Measurements from ENCODE around the gene SP3.

The SP3 gene

DNA sequence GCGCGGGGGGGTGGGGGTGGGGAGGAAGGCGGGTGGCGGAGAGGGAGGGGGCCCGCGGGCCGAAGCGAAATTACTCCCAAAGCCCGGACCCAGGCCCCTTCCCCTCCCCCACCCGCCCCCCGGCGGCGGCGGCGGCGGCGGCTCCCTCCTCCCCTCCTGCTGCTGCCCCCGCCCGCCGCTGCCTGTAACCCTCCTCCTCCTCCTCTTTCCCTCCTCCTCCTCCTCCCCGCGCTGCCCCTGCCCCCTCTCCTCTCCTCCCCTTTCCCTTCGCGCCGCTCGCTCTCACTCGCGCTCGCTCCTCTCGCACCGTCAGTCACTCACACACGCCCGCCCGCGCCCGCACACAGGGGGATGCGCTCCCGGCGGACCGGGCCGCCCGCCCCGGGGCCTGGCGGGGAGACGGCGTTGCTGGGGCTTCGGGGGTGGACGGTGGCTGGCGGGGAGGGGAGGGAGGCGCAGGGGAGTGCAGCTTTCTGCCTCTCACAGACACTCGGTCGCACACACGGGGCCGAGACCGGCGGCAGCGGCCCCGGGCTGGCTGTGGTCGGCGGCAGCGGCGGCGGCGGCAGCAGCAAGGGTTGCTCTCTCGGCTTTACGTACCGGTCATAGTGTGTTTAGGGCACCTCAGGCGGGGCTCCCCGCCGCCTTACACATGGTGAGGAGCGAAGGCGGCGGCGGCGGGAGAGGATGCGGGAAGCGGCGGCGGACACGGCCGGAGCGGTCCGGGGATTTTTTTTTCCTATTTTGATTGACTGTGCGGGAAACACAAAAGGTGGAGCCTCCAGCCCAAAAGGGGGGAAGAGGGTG is 405 bp downstream of the SP3 start:
- DNase-seq: peak; percentile 94

DNA sequence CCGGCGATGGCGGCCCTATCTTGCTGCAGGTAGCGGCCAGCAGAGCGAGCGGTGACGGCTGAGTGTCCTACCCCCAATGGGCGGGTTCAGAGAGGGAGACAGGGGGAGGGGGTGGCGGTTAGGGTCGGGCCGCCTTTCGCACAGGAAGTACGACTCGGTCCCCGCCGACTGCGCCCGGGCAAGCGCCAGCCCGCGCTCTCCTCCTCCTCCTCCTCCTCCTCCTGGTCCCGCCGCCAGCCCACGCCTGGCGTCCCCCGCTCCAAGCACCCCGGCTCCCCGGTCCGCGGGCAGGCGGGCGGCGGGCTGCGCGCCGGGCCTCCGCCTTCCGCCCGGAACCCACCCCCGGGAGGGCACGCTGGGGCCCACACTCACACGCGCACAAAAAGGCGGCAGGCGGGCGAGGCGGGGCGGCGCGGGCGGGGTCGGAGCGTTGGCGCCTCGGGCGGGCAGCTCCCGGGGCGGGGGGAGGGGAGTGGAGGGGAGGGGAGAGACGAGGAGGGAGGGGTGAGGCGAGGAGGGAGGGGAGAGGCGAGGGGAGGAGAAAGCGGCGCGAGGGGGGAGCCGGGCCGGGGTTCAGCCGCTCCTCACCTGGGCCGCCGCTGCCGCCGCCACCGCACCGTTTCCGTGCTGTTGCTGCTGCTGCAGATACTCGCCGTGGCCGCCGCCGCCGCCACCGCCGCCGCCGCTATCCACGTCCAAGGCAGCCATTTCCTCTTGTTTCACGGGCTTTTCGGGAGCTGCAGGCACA is 1.2 kb downstream of the SP3 start:
- DNase-seq: peak; percentile 95

DNA sequence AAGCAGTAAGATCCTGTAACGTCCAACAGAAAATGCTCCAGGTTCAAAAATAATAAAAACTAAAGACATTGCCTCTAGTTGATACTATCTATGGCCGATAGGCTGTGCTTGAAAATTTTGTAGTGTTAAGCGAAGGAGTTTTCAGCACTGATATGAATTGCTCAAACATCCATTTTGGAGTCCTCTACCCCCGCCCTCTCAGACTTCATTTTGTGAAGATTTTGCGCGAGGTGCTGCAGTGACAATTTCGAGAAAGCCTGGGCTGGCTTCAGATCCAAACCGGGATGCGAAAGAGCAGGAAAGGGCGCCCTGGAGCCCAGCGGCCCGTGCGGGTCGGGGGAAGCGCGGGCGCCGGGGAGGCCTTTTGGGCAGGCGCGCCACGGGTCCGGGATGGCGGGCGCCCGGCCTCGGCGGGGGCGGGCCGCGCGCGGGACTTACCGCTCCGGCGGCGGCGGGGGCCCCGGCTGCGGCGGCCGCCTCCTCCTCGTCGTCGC is 1.8 kb downstream of the SP3 start:
- DNase-seq: peak; percentile 85

DNA sequence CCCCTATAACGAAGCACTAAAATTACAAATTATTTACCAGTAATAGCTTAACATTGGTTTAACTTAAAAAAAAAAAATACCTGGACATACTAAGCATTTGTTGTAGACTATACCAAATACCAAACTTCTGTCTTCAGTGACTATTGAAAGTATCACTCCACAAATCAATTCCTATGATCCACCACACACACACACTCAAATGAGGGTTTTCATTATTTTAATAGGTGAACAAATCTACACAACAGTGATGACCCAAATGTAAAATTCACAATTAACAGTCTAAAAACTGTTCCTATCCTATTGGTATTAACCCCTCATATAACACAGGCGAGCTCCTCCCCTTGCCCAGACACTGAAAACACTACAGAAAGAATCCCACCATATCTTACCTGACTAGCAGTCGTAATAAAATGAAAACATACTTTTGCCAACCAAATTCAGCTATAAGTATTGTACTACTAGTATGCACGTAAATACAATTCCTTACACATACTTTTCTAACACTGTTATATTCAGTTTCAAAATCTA is 2.5 kb downstream of the SP3 start:
- DNase-seq: peak; percentile 54

DNA sequence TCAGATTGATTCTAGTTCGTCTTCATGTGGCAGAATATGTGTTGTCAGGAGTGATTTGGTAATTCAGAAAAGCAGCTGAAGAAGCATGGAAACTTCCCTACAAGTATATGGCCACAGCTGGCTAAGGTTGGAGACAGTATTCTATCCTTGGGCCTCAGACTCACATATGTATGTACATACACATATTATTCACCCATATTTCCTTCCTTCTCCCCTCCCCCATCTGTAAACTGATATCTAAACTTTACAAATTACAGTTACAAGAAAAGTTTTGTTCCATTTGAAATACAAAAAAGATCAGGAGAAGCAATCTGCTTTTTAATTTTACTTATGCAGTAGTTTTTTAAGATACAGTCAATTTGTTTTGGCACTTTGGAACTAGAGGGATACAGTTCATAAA is 3.1 kb downstream of the SP3 start:
- DNase-seq: peak; percentile 48

DNA sequence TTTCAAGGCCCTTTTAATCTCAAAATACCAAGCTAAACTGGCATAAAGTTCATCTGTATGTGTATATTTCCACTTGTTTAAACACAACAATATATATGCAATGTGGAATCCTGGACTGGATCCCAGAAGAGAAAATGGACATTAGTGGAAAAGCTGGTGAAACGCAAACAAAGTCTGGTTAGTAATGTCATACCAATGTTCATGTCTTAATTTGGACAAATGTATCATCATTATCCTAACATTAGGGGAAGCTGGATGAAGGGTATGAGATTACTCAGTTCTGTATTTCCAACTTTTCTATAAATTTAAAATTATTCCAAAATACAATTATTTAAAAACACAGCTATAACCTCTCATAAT is 3.8 kb downstream of the SP3 start:
- DNase-seq: peak; percentile 34

DNA sequence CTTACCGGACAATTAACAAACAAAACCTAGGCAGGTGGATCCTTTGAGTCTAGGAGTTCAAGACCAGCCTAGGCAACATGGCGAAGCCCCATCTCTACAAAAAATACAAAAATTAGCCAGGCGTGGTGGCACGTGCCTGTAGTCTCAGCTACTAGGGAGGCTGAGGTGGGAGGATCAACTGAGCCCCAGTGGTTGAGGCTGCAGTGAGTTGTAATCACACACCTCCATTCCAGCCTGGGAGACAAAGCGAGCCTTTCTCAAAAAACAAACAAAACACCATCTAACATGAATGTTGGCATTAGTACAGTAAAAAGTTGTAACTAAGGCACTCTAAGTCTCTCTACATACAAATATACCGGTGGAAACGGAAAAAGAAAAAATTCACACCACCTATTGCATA is 5.3 kb downstream of the SP3 start:
- DNase-seq: no peak

DNA sequence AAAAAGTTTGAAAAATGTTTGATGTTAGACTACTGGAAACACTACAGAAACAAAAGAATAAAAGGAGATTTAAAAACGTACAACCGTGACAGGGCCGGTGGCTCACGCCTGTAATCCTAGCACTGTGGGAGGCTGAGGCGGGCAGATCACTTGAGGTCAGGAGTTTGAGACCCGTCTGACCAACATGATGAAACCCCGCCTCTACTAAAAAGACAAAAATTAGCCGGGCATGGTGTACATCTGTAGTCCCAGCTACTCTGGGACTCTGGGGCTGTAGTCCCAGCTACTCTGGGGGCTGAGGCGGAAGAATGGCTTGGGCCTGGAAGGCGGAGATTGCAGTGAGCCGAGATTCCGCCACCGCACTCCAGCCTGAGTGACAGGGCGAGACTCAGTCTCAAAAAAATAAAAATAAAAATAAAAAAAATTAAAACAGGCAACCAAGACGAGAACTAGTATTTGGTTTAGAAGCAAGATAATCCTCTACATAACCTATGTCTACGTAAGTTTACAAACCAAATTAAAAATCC is 5.8 kb downstream of the SP3 start:
- no peak for DNase-seq

DNA sequence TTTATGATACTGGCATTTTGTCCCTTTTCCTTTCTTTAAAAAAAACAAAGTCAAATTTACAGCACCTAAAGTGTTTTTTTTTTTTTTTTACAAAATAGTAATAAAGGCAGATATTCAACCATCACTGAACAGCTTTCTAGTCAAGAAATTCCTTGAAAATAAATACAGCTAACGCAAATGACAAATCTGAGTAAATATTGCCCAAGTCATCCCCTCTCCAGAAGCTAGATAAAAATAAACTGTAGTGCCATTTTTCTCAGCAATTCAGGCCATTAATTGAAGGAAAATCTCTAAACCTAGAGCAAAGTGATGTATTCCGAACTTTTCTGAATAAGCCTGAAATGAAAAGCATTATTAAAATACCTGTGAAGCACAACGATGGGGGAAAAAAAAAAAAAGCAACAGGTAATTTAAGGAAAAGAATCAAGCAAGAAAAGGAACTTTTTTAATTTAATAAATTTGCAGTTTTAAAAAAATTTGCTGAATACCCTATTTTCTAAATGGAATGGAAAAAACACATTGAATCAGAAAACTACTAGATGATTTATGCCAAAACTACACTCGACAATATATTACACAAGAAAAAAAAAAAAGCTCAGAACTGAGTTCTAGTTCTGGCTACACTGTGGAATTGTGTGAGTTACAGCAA is 6.9 kb downstream of the SP3 start:
- DNase-seq: no peak

DNA sequence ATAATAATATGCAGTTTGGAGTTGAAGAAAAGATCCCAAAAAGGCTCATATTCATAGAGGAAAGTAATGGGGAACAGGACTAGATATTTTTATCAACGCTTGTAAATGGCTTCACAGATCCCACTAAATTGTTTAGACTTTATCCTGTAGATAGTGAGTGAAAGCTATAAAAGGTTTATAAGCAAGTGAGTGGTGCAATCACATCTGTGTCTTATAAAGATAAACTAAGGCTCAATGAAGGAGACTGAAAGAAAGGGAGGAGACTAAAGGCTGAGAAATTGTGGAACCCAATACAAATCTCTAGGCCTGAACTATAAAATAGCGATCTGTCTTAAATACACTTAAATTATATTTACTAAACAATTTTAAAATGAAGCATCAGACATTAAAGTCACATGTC is 7.7 kb downstream of the SP3 start:
- DNase-seq: no peak

DNA sequence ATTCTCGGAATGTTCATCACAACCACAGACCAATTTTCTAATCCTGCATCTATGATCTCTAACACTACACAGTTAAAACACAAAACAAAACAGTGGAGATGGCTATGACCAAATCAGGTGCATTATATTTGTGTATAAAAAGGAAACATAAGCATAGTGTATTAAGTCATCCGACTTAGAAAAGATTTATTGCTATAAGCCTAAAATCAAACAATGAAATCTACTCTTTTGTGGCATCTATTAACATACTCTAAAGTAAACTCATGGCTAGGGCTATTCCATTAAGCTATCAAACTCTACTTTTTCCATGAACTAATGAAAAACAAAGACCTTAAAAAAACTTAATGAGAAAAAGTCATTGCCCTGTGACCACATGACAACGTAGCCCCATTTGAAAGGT is 8.7 kb downstream of the SP3 start:
- DNase-seq: no peak

DNA sequence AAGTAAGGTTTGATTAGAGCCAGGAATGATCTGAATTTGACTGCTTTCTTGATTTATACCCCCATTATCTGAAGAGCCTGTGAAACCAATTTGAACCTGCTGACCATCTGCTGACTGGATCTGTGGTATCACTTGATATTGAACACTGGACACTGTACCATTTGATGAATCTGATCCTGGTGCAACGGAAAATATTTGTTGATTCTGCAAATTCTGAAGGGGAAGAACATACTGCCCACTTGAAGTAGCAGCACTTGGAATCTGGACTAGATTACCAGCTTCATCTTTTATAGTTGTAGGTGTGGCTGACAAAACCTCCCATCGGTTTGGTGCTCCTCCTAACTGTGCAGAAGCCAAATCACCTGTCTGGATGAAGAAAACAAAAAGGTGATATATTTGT is 9.3 kb downstream of the SP3 start:
- DNase-seq: no peak

DNA sequence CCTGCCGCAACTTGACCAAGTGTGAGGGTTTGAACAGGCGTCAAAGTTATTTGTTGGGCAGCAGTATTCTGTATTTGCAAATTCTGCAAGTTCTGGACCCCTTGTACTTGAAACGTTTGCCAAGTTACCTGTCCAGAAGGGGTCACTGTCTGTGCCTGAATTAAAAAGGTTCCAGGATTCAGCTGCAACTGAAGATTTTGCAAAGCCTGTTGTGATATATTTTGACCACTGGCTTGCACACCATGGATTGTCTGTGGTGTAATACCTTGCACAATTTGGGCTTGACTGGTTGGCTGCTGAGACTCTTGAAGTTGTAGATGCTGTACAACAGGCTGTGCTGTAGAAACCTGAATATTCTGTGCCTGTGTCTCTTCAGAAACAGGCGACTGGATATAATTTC is 10.2 kb downstream of the SP3 start:
- no peak for DNase-seq

DNA sequence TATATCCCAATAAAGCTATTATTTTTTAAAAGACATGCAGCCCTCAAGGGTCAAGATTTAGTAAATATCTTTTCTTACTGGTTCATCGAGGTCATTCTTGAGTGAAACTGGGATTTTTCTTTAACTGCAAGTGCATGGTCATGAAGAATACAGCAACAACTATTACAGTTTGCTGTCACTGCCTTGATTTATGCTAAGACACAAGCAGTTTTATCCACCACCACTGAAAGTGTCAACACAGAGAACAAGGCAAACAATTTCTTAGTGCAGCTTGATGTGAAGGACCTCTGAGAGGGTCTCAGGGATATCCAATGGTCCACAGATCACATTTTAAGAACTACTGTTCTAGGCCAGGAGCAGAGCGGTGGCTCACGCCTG is 12.1 kb downstream of the SP3 start:
- DNase-seq: no peak

DNA sequence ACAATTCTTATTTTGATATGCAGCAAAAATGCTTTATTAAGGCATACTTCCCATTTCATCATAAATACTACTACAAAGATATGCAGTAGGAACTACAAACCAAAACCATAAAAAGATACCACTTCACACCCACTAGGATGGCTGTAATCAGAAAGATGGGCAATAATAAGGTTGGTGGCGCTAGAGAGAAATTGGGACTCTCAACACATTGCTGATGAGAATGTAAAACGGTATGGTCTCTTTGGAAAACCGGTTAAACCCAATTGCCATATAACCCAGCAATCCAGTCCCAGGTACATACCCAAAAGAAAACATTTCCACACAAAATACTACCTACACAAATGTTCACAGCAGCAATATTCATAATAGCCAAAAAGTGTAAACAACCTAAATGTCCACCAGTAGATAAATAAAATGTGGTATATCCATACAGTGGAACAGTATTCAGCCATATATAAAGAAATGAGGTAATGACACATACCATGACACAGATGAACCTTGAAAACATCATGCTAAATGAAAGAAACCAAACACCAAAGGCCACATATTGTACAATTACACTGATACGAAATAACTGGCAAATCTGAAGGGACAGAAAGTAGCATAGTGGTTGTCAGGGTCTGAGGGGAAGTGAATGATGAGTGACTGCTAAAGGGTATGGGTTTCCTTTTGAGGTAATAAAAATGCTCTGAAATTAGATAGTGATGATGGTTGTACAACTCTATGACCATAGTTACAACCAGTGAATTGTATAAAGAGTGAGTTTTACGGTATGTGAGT is 12.7 kb downstream of the SP3 start:
- DNase-seq: peak; percentile 48

DNA sequence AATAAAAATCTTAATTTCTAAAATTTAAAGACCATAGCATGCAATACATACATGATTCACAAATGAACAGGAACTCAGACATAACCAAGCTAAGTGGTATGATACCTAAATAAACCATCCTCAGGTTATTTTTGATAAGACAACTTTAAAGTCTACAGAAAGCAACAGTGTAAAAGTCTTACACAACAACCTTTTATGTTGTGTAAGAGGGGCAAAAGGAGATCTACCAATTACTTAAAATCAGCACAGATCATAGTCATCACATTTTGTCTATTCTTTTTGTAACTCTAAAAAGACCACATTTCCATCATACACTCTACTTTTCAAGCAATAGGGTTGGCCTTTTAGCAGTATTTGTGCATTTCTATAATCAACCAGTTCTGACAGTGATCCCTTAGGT is 16.3 kb downstream of the SP3 start:
- DNase-seq: no peak

DNA sequence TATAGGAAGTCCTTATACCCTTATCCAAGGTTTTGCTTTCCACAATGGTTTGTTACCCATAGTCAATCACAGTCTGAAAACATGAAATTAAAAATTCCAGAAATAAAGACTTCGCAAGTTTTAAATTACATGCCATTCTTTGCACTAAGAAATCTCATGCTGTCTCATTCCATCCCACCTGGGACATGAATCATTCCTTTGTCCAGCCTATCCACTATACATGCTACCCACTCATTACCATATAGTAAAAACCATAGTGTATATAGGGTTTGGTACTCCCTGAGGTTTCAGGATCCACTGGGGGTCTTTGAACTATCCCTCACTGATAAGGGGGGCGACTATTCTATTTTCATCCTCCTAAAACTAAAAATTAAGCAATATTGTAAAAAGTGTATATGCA is 17.0 kb downstream of the SP3 start:
- no peak for DNase-seq

DNA sequence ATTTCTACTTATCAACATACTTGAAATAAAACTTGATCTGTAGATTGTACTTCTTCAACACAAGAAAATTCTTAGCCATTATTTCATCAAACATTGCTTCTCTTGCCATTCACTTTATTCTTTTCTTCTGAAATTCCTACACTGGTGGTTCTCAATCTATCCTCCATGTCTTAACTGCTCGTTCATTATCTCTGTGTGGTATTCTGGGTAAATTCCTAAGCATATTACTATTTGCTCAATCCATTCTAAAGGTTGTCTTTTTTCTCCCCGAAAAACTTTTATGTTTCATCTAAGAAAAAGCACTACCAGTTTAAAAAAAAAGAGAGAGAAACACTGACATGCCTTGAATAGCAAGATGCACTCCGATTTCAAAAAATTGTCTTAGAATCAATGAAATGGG is 18.0 kb downstream of the SP3 start:
- DNase-seq: no peak

DNA sequence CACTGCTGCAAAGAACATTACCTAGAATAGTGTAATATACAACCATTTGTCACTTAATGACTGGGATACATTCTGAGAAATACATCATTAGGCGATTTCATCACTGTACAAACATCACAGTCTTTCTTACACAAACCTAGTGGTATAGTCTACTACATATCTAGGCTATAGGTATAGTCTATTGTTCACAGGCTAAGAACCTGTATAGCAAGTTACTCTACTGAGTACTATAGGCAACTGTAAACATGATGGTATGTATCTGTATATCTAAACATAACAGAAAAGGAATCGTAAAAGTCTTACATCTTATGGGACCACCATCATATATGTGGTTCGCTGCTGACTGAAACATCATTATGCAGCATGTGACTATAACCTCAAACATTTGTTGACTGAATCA is 21.4 kb downstream of the SP3 start:
- DNase-seq: no peak

DNA sequence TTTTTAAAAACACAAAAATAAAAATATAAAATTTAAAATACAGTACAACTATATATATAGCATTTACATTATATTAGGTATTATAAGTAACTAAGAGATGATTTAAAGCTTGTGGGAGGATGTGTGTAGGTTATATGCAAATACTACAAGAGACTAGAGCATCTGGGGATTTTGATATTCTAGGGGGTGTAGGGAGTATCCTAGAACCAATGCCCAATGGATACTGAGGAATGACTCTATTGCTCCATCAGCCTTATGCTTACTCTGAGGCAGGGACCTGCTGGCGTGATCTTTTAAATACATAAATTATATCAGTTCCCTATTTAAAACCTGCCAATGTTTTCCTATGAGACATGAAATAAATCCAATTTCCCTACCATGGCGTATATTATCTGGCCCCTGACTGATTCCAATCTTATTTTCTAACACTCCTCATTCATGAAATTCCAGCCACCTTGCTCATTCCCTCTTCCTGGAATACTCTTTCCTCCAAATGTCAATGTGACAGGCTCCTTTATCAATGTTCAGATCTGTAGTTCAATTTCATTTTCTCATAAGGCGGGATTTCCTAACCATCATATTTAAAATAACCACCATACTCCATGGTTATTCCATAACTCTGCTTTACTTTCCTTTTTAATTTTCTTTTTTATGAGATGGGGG is 22.2 kb downstream of the SP3 start:
- no peak for DNase-seq

DNA sequence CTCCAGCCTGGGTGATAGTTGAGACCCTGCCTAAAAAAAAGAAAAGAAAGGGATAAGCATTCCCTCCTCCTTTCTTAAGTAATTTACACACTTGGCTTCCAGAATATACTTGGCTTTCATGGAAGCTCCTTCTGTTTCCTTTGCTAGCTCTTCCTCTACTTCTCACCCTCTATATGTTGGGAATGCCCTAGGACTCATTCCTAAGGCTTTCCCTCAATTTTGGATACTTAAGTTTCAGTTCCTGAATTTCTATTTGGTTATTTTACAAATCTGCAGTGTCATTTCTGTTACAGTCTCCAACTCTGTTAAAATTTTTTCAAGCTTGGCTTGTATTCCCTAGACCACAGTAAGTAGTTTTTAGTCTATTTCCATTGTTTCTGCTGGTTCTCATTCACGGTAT is 23.6 kb downstream of the SP3 start:
- DNase-seq: no peak

Measured in hematopoietic multipotent progenitor cell treated with erythropoietin and hydrocortisone succinate and interleukin-3 and kit ligand, for 6 days (in vitro differentiated cells).